HL-60 (cell line): ENCODE measurements around the gene TMEM208.

Experiments
- DNase-seq, 2 experiments: peaks; one replicate each; pipeline ENCODE4 v3.0.0-alpha.2; 2010 to 2020; ENCODE audit warnings: low read depth in 1 of 2, low spot score in 1 of 2
- H3K27ac ChIP-seq: fragments of 250-450 bp; sonication (Bioruptor Pico); replicated peaks from 2 replicates; pipeline ENCODE4 v1.5.1; 2020; ENCODE audit warnings: mild to moderate bottlenecking, moderate library complexity
- H3K27me3 ChIP-seq: fragments of 250-450 bp; sonication (Bioruptor Pico); 2 replicates; pipeline ENCODE4 v1.5.1; 2021; ENCODE audit warnings: mild to moderate bottlenecking, moderate library complexity; ENCODE audit not compliant: insufficient read depth, poor library complexity, severe bottlenecking
- H3K4me3 ChIP-seq: replicated peaks from 2 replicates; pipeline ENCODE4 v1.5.1; 2011; ENCODE audit warnings: mild to moderate bottlenecking, control low read depth, low read length; ENCODE audit not compliant: insufficient read depth
- GABPA ChIP-seq: IDR thresholded peaks from 2 replicates; pipeline ENCODE4 v1.6.1; 2012; ENCODE audit warnings: low read depth
- POLR2AphosphoS5 ChIP-seq: IDR thresholded peaks from 2 replicates; pipeline ENCODE4 v1.6.1; 2012; ENCODE audit warnings: low read depth
- SPI1 ChIP-seq: IDR thresholded peaks from 2 replicates; pipeline ENCODE4 v1.6.1; 2012; ENCODE audit warnings: low read depth, mild to moderate bottlenecking, borderline replicate concordance
- TF ChIP-seq, protein P1 (sequence below): IDR thresholded peaks from one replicate; pipeline ENCODE4 v1.5.1; 2011; ENCODE audit warnings: low read length, control low read depth, inconsistent platforms; ENCODE audit not compliant: insufficient read depth
- TF ChIP-seq, protein P2 (sequence below): IDR thresholded peaks from 2 replicates; pipeline ENCODE4 v1.6.1; 2012; ENCODE audit warnings: low read depth; ENCODE audit not compliant: insufficient replicate concordance

Gene TMEM208

DNA sequence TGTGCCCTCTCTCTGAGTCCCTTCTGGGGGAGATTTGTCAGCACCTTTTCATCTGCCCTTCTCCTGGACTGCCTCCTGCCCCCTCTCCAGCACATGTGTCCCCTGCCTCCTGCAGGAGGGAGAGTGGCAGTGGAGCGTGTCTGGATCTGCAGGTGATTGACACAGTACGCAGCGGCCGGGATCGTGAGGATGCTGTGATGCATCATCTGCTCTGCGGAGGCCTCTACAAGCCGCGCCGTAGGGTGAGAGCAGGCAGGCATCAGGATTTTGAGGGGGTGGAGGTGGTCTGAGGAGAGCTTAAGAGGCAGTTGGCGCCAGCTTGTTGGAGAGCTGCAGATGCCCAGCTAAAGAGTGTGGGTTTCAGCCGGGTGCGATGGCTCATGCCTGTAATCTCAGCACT lies 32.8 kb downstream of the TMEM208 start:
- TF ChIP-seq, protein P1, sequence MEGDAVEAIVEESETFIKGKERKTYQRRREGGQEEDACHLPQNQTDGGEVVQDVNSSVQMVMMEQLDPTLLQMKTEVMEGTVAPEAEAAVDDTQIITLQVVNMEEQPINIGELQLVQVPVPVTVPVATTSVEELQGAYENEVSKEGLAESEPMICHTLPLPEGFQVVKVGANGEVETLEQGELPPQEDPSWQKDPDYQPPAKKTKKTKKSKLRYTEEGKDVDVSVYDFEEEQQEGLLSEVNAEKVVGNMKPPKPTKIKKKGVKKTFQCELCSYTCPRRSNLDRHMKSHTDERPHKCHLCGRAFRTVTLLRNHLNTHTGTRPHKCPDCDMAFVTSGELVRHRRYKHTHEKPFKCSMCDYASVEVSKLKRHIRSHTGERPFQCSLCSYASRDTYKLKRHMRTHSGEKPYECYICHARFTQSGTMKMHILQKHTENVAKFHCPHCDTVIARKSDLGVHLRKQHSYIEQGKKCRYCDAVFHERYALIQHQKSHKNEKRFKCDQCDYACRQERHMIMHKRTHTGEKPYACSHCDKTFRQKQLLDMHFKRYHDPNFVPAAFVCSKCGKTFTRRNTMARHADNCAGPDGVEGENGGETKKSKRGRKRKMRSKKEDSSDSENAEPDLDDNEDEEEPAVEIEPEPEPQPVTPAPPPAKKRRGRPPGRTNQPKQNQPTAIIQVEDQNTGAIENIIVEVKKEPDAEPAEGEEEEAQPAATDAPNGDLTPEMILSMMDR: no peak
- TF ChIP-seq, protein P2, sequence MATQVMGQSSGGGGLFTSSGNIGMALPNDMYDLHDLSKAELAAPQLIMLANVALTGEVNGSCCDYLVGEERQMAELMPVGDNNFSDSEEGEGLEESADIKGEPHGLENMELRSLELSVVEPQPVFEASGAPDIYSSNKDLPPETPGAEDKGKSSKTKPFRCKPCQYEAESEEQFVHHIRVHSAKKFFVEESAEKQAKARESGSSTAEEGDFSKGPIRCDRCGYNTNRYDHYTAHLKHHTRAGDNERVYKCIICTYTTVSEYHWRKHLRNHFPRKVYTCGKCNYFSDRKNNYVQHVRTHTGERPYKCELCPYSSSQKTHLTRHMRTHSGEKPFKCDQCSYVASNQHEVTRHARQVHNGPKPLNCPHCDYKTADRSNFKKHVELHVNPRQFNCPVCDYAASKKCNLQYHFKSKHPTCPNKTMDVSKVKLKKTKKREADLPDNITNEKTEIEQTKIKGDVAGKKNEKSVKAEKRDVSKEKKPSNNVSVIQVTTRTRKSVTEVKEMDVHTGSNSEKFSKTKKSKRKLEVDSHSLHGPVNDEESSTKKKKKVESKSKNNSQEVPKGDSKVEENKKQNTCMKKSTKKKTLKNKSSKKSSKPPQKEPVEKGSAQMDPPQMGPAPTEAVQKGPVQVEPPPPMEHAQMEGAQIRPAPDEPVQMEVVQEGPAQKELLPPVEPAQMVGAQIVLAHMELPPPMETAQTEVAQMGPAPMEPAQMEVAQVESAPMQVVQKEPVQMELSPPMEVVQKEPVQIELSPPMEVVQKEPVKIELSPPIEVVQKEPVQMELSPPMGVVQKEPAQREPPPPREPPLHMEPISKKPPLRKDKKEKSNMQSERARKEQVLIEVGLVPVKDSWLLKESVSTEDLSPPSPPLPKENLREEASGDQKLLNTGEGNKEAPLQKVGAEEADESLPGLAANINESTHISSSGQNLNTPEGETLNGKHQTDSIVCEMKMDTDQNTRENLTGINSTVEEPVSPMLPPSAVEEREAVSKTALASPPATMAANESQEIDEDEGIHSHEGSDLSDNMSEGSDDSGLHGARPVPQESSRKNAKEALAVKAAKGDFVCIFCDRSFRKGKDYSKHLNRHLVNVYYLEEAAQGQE: no peak
- TF ChIP-seq SPI1: no peak
- TF ChIP-seq GABPA: no peak
- no peak for TF ChIP-seq POLR2AphosphoS5
- no peak overlapping the region for H3K4me3 ChIP-seq
- no peaks in the 10 kb centered on the region for H3K27me3 ChIP-seq
- no peak for DNase-seq
- no peak overlapping the region for H3K27ac ChIP-seq

DNA sequence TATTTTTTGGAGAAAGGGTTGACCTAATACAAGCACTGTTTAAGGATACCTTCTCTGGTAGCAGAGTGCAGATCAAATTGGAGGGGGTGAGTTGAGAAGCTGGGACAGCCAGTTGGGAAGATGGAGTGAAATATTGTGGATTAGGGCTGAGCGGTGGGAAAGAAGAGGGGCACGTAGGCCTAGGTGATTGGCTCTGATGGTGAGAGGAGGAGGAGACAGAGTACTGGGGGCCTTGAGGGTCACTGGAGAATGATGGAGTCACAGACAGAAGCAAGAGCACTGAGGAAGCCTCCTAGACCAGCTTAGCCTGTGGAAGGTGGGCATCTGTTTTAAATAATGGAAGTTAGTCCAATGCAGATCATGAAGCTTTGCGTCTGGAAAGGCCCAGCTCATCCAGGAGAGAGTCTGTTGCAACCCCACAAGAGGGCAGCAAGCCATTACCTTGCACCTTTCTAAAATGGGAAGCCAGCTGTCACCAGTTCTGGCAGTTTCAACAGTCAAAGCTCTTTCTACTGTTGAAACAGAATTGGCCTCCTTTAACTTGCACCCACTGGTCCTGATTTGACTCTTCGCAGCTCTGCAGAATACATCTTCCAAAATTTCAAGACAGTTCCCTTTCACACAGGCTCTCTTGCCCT lies 33.6 kb downstream of the TMEM208 start:
- H3K27me3 ChIP-seq: peaks cover under 1% of the 10 kb centered on the region
- H3K27ac ChIP-seq: no peak overlapping the region
- TF ChIP-seq SPI1: peak; percentile 23; the same call in 1 of the 2 replicates
- TF ChIP-seq, protein P2: no peak
- TF ChIP-seq, protein P1: peak; percentile 70
- peak in 1 of 2 experiments; percentile 66 for DNase-seq
- no peak overlapping the region for H3K4me3 ChIP-seq

DNA sequence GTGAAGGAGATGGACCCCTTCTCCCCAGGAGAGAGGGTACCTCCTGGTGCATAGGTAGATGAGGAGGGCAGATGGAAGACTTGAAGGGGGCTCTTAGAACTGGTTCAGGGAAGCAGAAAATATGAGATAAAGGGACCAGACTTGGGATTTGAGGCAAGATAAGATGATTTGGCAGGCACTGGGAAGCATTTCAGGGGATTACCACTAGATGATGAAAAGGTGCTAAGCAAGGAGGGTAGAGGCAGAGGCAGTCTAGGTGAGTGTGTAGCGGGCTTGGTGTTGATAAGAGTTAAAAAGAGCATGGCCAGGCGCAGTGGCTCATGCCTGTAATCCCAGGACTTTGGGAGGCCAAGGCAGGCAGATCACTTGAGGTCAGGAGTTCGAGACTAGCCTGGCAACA lies 36.3 kb downstream of the TMEM208 start:
- no peak for DNase-seq
- H3K4me3 ChIP-seq: no peak overlapping the region
- H3K27me3 ChIP-seq: peaks cover 3% of the 10 kb centered on the region
- TF ChIP-seq, protein P1: no peak
- TF ChIP-seq, protein P2: no peak
- no peak for TF ChIP-seq GABPA
- TF ChIP-seq POLR2AphosphoS5: no peak
- TF ChIP-seq SPI1: no peak
- no peak overlapping the region for H3K27ac ChIP-seq
